Medulla oblongata (tissue), 1 donor: Measurements from ENCODE around the gene CLSTN2.
A peak's percentile ranks its signal among the peaks of the same experiment; 100 is the strongest.

Experiments
- DNase-seq: peaks from one replicate; pipeline ENCODE4 v3.0.0-alpha.2; 2015; ENCODE audit errors: extremely low spot score

Gene CLSTN2

DNA sequence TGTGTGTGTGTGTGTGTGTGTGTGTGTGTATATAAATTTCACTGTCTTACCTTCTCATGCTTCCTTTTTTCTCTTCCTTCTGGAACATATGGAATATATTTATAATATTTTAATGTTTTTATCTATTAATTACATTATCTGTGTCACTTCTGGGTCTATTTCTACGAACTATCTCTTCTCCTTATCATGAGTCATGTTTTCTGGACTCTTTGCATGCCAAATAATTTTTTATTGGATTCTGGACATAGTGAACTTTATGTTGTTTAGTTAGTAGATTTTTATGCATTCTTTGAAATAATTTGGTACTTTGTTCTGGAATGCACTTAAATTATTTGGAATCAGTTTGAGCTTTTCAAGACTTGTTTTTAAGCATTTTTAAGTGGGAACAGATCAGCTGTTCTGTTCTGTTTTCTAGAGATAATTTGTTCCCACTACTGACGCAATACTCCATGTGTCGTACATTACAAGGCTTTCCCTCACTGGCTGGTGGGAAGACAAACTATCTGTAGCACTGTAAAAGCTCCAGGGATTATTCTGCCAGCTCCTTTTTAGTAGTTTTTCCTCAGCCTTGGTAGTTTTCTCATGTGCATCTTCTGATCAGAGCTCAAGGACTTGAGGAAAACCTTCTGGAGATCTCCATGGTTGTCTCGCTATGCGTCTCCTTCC is 302.0 kb downstream of the CLSTN2 start:
- DNase-seq, result no peak

- DNase-seq, result no peak
Observed at GRCh38 chr3:140238646-140239314, 303.8 kb downstream of the CLSTN2 start.

GRCh38 chr3:140242818-140243276 is 307.9 kb downstream of the CLSTN2 start:
- no peak for DNase-seq

GRCh38 chr3:140243575-140243974 is 308.6 kb downstream of the CLSTN2 start:
- no peak for DNase-seq

DNA sequence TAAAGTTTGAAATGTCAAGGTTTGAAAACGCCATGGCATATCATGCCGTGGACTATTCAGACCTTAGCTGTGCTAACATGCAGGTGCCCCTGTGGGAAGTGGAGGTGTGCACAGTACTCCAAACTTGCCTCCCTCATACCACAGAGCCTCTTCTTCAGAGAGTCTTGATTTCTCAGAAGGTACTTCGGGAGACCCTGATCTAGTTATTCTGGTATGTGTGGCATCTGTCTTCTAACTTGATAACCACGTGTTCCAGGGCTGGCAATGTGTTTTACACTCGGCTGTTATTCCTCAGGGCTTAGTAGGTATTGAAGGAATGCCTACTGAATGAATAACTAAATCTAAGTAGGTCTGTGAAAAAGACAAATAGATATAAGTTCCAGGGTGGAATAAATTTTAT is 309.9 kb downstream of the CLSTN2 start:
- no peak for DNase-seq

DNA sequence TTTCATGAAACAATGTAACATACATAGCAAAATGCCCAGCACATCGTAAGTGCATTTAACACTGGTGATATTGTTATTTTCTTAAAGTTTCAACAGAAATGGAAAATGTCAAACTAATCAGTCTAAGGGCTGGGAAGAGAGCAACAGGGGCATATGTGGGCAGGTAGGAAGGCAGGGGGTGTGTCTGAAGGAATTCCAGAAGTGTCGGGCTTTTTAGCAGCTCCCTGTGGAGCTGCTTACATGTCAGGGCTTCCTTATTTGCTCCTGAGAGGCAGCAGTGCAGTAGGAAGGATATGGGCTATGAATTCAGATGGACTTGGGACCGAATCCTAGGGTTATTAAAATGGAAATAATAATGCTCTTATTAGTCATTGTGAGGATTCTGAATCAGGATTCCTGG is 311.6 kb downstream of the CLSTN2 start:
- no peak for DNase-seq

DNA sequence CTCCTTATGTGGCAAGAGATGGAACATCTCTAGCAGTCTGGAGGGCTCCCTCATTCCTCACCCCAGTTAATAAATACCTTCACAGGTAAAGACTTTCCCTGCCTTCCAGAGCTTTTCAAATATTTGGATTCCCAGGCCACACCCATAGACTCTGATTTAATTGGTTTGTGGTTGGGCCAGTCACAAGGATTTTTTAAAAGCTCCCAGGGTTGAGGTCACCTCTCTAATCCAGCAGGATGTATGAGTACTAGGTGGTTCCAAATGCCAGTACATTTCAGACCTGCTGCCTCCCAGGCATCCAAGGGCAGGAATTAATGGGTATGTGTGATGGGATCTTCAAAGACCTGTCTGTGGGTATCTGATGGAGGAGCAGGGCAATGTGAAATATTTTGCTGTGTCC is 312.8 kb downstream of the CLSTN2 start:
- DNase-seq, result no peak

DNA sequence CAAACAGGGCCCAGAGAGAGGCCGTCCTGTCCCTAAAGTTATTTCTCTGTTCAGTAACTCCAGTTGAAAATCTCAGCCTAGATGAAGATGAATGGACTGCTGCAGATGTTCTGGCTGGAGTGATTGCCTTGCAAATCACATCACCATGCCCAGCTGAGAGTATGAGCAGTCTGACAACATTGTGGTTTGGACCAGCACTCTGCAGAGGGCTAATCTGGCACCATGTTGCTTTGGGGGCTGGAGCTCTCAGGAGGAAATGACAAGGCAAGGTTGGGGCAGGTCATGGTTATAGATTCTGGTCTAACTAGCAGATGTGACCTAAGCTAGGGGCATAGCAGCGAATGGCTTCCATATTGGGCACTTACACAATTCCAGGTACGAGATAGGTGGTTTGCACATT is 314.2 kb downstream of the CLSTN2 start:
- no peak for DNase-seq

DNA sequence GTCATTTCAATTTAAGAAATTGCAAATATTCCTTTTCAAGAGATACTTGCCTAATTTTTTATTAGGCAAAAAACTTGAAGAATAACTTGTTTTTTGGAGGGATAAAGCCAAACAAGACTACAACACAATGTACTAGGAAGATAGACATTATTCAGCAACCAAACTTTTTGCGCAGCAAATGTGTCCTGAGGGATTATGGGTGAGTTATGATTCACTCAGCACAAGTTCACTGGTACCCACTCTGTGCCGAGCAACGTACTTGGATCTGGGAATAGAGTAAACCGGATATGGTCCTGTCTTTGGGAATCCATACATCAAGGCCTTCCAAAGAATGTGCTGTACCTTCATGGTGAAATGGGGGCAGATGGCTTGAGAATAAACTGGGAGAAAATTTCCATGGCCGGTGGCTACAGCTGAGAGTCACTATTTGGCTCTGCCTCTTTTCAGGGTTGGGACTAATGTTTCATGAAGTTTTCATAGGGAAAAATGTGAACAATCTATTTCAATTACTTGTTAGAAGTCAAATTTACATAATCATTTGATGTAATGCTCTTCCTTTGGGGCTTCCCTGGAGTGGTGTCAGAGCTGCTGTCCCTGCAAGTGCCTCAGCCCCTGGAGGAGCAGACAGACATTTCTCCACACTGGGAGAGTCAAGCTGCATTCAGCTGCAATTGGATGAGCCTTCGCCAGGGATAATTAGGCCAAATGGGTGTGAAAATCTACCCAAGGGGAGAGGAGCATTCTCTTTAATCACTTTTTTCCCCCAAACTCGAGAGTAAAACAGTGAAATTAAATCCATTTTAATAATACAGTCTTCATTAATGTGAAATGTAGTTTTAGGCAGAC is 315.2 kb downstream of the CLSTN2 start:
- no peak for DNase-seq

DNA sequence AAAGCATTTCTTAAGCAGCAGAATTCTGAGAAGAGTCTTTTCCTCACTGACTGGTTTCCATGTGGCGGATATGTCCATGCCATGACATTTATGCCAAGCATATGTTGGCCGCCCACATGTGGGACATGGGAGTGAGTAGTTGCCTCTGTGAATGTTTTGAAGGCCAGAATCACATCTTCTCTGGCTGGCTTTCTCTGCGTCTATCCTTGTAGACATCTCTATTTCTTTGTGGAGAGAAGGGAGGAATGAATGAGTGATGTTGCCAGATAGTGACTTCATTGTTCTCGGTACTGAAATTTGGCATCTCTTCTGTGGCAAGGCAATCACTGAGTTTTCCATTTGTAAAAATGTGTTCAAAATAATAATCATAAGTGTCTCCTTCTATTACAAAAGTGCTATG is 316.0 kb downstream of the CLSTN2 start:
- DNase-seq, result no peak

DNA sequence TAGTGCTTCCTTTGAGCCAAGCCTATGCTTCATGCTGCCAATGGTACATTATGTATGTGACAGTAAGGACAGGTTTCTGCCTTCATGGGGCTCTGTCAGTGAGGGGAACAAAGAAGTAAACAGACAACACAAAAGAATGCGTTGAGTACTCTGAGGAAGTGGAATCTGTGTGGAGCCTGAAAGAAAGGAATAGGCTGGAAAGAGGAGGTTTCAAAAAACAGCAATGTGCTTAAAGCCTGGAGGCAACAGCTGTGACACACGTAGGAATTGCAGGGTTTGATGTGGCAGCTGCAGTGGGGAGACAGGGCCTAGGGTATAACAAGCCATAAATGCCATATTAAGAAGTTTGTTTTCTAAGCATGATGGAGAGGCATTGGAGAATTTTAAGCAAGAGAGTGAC is 316.7 kb downstream of the CLSTN2 start:
- no peak for DNase-seq

DNA sequence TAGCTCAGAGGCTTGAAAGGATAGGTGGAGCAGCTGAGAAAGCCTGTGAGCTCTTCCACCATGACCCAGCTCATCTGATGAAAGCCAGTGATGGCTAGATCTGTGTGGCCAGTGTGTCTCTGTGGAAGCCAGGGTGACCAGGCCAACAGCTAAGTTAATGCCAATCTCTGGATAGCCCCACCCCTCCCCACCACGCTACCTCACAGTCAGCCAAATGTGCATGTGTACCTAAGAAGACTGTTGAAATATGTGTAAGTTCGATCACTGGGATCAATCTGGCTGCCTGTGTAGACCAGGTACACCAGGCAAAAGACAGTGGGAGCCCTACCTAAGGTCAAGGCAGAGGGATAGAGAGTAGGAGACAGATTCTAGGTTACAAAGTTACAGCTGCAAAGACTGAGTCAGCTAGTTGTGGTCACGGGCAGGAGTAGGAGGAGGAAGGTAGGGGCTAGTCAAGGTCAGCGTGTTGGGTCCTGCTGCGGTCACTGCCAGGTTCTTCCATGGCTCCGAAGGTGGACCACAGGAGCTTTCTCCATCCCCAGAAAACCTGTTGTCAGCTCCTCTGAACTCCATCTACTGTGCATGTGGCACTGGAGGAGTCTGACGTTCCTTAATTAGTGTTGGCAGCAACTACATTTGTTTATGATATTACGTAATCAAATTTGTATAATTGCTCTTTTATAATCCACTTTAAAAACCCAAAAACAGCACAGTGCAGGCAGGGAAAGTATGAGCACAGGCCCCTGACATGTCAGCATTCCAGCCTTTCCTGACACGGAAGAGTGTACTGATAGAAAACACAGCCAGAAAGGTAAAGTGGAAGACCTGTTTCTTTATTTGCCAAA is 318.0 kb downstream of the CLSTN2 start:
- no peak for DNase-seq

DNA sequence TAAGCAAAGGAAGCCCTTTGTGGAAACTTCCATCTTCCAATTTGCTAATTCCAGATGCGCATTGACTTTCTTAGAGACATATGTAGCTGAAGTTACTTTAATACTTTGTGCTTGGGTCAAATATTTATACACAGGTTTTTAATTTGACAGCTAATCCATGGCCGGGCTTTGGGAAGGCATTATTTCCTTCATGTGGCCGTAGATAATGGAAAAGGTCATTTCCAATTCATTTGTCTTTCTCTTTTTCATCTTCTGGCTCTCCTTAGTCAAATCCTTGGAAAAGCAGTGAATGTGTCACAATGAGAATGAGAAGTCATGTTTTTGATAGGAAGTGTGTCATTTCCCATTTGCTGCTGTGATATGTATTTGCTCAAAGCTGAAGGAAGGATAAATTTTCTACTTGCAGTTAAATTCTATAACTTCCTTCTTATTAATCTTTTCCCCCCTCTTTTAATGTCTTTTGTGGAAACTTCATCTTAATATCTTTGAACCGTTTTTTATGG is 323.3 kb downstream of the CLSTN2 start:
- no peak for DNase-seq

GRCh38 chr3:140265302-140265701 is 330.3 kb downstream of the CLSTN2 start:
- no peak for DNase-seq

DNA sequence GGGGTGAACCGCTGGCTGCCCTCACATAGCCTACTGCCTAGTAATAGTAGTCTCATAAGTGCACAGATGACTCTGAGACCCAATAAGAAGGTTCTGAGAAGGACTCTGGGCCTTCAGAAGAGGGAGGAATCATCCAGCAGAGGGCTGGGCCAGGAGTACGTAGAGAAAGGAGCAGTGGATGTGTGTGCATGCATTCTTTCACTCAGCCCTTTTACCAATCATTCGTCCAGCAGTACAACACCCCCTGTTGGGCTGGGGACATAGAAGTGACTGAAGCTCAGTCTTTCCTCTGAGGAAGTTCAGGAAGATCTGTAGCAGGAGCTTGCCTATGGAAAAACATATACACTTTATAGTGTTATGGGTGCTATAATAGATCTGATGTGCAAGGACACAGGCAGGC is 333.1 kb downstream of the CLSTN2 start:
- no peak for DNase-seq

DNA sequence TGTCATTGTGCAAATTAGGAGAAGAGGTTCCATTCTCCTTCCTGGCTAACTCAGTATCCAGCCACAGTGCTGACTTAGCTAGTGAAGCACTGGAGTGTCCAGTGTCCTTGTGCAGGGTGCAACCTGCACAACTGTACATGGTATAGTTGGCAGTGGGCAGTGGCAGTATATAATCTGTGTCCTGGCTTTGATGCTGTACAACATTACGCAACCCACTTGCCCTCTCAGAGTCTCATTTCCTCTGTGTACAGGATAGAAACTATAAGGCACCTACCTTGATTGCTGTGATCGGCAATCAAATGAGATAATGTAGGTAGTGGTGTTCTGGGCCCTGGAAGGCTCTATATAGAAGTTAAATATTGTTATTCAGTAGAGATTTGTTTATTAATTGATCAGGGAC is 333.6 kb downstream of the CLSTN2 start:
- DNase-seq, result no peak

- DNase-seq, result no peak
Observed at GRCh38 chr3:140270329-140270728, 335.3 kb downstream of the CLSTN2 start.

DNA sequence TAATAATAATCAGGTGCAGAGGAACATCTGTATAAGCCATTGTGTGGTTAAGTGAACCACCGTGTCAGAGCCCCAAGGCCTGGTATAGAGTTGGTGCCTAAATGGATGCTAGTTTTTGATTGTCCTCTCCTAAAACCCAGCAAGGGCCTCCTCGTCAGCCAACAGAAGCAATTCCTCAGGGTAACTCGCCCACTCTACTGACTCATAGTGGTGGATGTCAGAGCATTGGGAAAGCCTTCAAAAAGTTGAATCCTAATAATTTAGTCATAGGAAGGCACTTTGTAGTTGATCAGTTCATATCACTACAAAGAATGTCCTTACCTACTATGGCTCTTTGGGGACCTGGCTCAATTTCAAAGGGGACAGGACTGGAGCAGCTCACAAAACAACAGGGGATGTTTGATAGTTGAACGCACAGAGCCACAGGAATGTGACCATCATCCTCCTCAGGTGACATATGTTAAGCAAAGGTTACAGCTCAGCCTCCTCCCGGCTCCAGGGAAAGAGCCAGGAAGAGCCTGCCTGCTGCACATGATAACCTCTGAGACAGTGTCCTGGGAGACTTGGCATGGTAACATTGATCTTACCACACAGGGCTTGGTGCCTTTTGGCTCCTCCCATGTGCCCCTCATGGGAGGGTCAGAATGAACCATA is 338.7 kb downstream of the CLSTN2 start:
- DNase-seq, result no peak

DNA sequence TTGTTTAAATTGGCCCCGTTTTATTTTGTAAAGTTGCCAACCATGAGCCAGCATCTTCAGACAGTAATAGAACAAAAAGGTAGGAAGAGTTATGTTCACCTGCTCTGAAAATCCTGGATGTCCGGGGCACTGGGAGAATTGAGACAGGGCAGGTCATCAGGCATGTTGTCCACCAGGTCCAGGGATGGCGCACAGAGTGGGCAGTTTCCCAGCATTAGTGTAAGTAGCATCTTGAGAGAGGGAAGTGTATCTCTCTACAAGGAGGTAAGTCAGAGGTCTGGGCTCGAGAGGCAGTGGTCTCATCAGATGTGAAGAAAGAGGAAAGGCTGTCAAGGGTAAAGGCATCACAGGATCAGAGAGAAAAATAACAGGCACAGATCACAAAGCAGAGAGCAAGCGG is 339.4 kb downstream of the CLSTN2 start:
- DNase-seq, result no peak

GRCh38 chr3:140276703-140277102 is 341.7 kb downstream of the CLSTN2 start:
- peak; percentile 27 for DNase-seq

DNA sequence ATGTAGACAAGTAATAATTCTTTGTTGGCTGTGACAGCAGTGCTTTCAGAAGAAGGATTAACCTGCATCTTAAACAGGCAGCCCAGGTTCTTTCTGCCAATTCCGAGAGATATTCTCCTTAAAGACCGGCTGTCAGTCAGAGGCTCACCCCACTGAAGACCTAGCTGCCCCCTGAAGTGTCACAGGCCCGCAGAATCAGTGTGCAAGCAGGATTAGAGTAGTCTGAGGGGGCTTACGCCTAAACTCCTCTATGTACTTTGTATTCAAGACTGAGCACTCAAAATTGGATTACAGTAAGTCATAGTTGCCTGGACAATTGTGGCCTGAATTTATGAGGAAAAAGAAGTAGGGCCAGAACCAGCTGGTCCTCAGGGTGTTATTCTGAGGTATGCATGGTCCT is 342.9 kb downstream of the CLSTN2 start:
- DNase-seq, result no peak
